Keratinocyte (primary cell): Measurements from ENCODE around the gene FLNB. TPM values are rescaled to one million over a fixed set of nuclear protein-coding genes. Genes with fewer than 3 reads are reported as not detected.

Experiments used
- DNase-seq: peaks from one replicate; pipeline ENCODE4 v3.0.0-alpha.2; 2011; ENCODE audit warnings: low read depth, missing footprints, low spot score
- FAIRE-seq: peaks from 2 replicates; lab custom pipeline; 2011; peaks lifted over from hg19 to GRCh38; lab: Jason Lieb, UNC
- H2AFZ ChIP-seq: 2 replicates; pipeline ENCODE4 v1.6.0; 2012; ENCODE audit warnings: low read length, control low read depth, inconsistent platforms; ENCODE audit not compliant: control insufficient read depth
- H3K27ac ChIP-seq: 2 replicates; pipeline ENCODE4 v1.5.1; 2011; ENCODE audit warnings: low read length; ENCODE audit not compliant: control insufficient read depth, insufficient read depth
- H3K27me3 ChIP-seq: 3 replicates; pipeline ENCODE4 v1.6.0; 2011; ENCODE audit warnings: low read length; ENCODE audit not compliant: control insufficient read depth, insufficient read depth; ENCODE audit errors: extremely low read depth
- H3K36me3 ChIP-seq, 2 experiments: 2 replicates in 1 of 2; 3 replicates in 1 of 2; pipeline ENCODE4 v1.5.1; 2011; ENCODE audit warnings: low read length in 2 of 2, mild to moderate bottlenecking in 1 of 2; ENCODE audit not compliant: control insufficient read depth in 2 of 2, insufficient read depth in 2 of 2; ENCODE audit errors: extremely low read depth in 1 of 2
- H3K4me1 ChIP-seq: 3 replicates; pipeline ENCODE4 v1.5.1; 2011; ENCODE audit warnings: low read length; ENCODE audit not compliant: control insufficient read depth, insufficient read depth; ENCODE audit errors: extremely low read depth
- H3K4me2 ChIP-seq: 3 replicates; pipeline ENCODE4 v1.6.0; 2011; ENCODE audit warnings: low read depth, low read length; ENCODE audit not compliant: control insufficient read depth, insufficient read depth; ENCODE audit errors: extremely low read depth
- H3K4me3 ChIP-seq, 3 experiments: fragments of 200-600 bp in 1 of 3; sonication (generic) in 1 of 3; 2 replicates in 2 of 3; 3 replicates in 1 of 3; pipeline ENCODE4 v1.5.1; 2011 to 2016; ENCODE audit warnings: low read length in 3 of 3, mild to moderate bottlenecking in 3 of 3, control low read depth in 2 of 3, inconsistent platforms in 1 of 3, low read depth in 1 of 3, mixed read lengths in 1 of 3, mixed run types in 1 of 3, moderate library complexity in 1 of 3; ENCODE audit not compliant: control insufficient read depth in 2 of 3, insufficient read depth in 2 of 3; ENCODE audit errors: extremely low read depth in 1 of 3
- H3K79me2 ChIP-seq: 2 replicates; pipeline ENCODE4 v1.6.0; 2012; ENCODE audit warnings: low read length; ENCODE audit not compliant: control insufficient read depth, insufficient read depth
- H3K9ac ChIP-seq: 3 replicates; pipeline ENCODE4 v1.6.0; 2011; ENCODE audit warnings: low read length; ENCODE audit not compliant: control insufficient read depth, insufficient read depth; ENCODE audit errors: extremely low read depth
- H3K9me1 ChIP-seq: 3 replicates; pipeline ENCODE4 v1.6.0; 2011; ENCODE audit warnings: low read length; ENCODE audit not compliant: control insufficient read depth, insufficient read depth; ENCODE audit errors: extremely low read depth
- H3K9me3 ChIP-seq: 2 replicates; pipeline ENCODE4 v1.5.1; 2012; ENCODE audit warnings: low read depth, low read length; ENCODE audit not compliant: control insufficient read depth
- H4K20me1 ChIP-seq: 3 replicates; pipeline ENCODE4 v1.6.0; 2011; ENCODE audit warnings: low read length; ENCODE audit not compliant: control insufficient read depth, insufficient read depth; ENCODE audit errors: extremely low read depth
- EZH2 ChIP-seq: IDR thresholded peaks from one replicate; pipeline ENCODE4 v1.6.1; 2012; ENCODE audit warnings: inconsistent platforms, mild to moderate bottlenecking, low read length, moderate library complexity
- dilution Hi-C: fragments of 300-500 bp; cut with MboI; formaldehyde crosslinking; loops from one replicate; pipeline ENCODE4 v1.7.0; 2020; ENCODE audit warnings: low sequenced_read_pairs; ENCODE audit not compliant: extremely low pct_ligation_motif_present
- polyA plus RNA-seq, 5 experiments: library from polyadenylated mRNA; depleted of rRNA in 3 of 5; stranded (reverse) in 3 of 5; stranded (forward) in 1 of 5; unstranded in 1 of 5; fragments of >200 nt; gene quantifications; 1 replicate in 1 of 5; 2 replicates in 3 of 5; 3 replicates in 1 of 5; pipeline versions ENCODE4 v1.2.1 to v1.2.3, GENCODE V29; 2011 to 2012; ENCODE audit warnings: missing spikeins in 2 of 5, low read depth in 1 of 5, low replicate concordance in 1 of 5
- TF ChIP-seq, protein P1 (sequence below), 3 experiments: IDR thresholded peaks in 1 of 3; conservative IDR thresholded peaks in 1 of 3; optimal IDR thresholded peaks in 1 of 3; 2 replicates in 2 of 3; 3 replicates in 1 of 3; pipeline versions ENCODE3 to v1.5.1; 2011; ENCODE audit warnings: low read length in 3 of 3, mild to moderate bottlenecking in 3 of 3, moderate library complexity in 2 of 3, control low read depth in 1 of 3, inconsistent platforms in 1 of 3; ENCODE audit not compliant: insufficient read depth in 2 of 3; ENCODE audit errors: extremely low read depth in 1 of 3

FLNB gene
- polyA plus RNA-seq, 1 donor (not counting 4 experiments of a cell fraction or from before 2014, with no cell fraction given): 289 TPM

DNA sequence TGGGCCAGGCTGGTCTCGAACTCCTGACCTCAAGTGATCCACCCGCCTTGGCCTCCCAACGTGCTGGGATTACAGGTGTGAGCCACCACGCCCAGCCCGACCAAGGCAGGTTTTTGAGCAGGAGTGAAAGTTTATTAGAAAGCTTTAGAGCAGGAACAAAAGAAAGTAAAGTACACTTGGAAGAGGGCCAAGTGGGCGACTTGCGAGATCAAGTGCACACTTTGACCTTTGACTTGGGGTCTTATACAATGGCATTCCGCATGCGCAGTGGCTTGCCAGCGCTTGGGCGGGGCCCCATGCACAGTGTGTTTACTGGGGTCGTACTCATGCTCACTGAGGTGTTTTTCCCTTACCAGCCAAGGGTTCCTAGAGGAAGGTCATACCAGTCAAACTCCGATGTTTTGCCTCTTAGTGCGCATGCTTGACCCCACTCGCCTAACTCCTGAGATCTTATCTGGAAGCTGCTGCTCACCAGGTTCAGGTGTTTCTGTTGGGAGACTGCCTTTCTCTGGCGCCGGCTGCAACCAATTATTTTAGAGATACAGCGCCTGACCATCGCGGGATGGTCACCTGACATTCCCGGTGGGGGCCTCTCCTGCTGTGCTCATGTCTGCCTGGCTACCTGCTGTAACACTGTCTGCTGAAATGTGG, 46.9 kb upstream of the FLNB start:
- Histone ChIP-seq H3K4me2 (no peak overlapping the region), H2AFZ (no peak overlapping the region), H3K4me1 (peaks cover 48% of the 10 kb centered on the region), H3K79me2 (peaks cover 15% of the 10 kb centered on the region), H3K9ac (no peak overlapping the region), H3K27ac (no peak overlapping the region), H4K20me1 (no peaks in the 10 kb centered on the region), H3K36me3 (no peaks in the 10 kb centered on the region), H3K27me3 (no peaks in the 10 kb centered on the region), H3K9me1 (peaks cover 2% of the 10 kb centered on the region), H3K9me3 (no peaks in the 10 kb centered on the region), H3K4me3 (no peak overlapping the region)
- DNase-seq (no peak), FAIRE-seq (no peak)
- TF ChIP-seq EZH2: no peak
- TF ChIP-seq, protein P1, sequence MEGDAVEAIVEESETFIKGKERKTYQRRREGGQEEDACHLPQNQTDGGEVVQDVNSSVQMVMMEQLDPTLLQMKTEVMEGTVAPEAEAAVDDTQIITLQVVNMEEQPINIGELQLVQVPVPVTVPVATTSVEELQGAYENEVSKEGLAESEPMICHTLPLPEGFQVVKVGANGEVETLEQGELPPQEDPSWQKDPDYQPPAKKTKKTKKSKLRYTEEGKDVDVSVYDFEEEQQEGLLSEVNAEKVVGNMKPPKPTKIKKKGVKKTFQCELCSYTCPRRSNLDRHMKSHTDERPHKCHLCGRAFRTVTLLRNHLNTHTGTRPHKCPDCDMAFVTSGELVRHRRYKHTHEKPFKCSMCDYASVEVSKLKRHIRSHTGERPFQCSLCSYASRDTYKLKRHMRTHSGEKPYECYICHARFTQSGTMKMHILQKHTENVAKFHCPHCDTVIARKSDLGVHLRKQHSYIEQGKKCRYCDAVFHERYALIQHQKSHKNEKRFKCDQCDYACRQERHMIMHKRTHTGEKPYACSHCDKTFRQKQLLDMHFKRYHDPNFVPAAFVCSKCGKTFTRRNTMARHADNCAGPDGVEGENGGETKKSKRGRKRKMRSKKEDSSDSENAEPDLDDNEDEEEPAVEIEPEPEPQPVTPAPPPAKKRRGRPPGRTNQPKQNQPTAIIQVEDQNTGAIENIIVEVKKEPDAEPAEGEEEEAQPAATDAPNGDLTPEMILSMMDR (optimal IDR thresholded peaks at IDR 0.05 in 1 of 3, IDR thresholded peaks at IDR 0.05 in 1 of 3, conservative IDR thresholded peaks at IDR 0.05 in 1 of 3; ENCODE audit: extremely low read depth in 1 of 3, insufficient read depth in 2 of 3, low read length in 3 of 3): no peak
- dilution Hi-C loops: no loop called here

GRCh38 chr3:57961828-57962447, 46.3 kb upstream of the FLNB start:
- Histone ChIP-seq H4K20me1 (no peaks in the 10 kb centered on the region), H3K9me3 (no peaks in the 10 kb centered on the region), H3K4me2 (peak overlapping the region; percentile 25), H3K9me1 (peaks cover 2% of the 10 kb centered on the region), H3K36me3 (no peaks in the 10 kb centered on the region), H2AFZ (peak overlapping the region; percentile 13), H3K79me2 (peaks cover 15% of the 10 kb centered on the region), H3K9ac (no peak overlapping the region), H3K4me3 (no peak overlapping the region), H3K27me3 (no peaks in the 10 kb centered on the region), H3K4me1 (peaks cover 46% of the 10 kb centered on the region), H3K27ac (peak overlapping the region; percentile 62)
- TF ChIP-seq EZH2: no peak
- TF ChIP-seq, protein P1 (optimal IDR thresholded peaks at IDR 0.05 in 1 of 3, IDR thresholded peaks at IDR 0.05 in 1 of 3, conservative IDR thresholded peaks at IDR 0.05 in 1 of 3; ENCODE audit: extremely low read depth in 1 of 3, insufficient read depth in 2 of 3, low read length in 3 of 3): peak; percentile 55 to 74 (median 58)
- dilution Hi-C loops: no loop called here
- FAIRE-seq: peak; percentile 79
- DNase-seq: peak; percentile 68
